Osteoblast (primary cell): Measurements from ENCODE around the gene AGBL4. TPM values are rescaled to one million over a fixed set of nuclear protein-coding genes. Genes with fewer than 3 reads are reported as not detected.

Experiments used
- DNase-seq: peaks from one replicate; pipeline ENCODE4 v3.0.0; 2011; ENCODE audit warnings: low spot score, mixed read lengths; ENCODE audit not compliant: insufficient read length; ENCODE audit errors: missing footprints
- H2AFZ ChIP-seq: 2 replicates; pipeline ENCODE4 v1.6.0; 2011; ENCODE audit warnings: mild to moderate bottlenecking, low read length
- H3K27ac ChIP-seq: 2 replicates; pipeline ENCODE4 v1.5.1; 2011; ENCODE audit warnings: mild to moderate bottlenecking, low read depth, low read length, moderate library complexity
- H3K27me3 ChIP-seq: 2 replicates; pipeline ENCODE4 v1.6.0; 2012; ENCODE audit warnings: mild to moderate bottlenecking, control low read depth, inconsistent platforms, low read length, moderate library complexity; ENCODE audit not compliant: insufficient read depth
- H3K36me3 ChIP-seq: 2 replicates; pipeline ENCODE4 v1.5.1; 2011; ENCODE audit warnings: mild to moderate bottlenecking, low read length, control low read depth, moderate library complexity; ENCODE audit not compliant: insufficient read depth
- H3K4me1 ChIP-seq: 2 replicates; pipeline ENCODE4 v1.5.1; 2011; ENCODE audit warnings: mild to moderate bottlenecking, low read length, control low read depth, moderate library complexity; ENCODE audit not compliant: insufficient read depth
- H3K4me2 ChIP-seq: 2 replicates; pipeline ENCODE4 v1.6.0; 2011; ENCODE audit warnings: mild to moderate bottlenecking, low read length; ENCODE audit not compliant: insufficient read depth
- H3K4me3 ChIP-seq: fragments of 200-600 bp; sonication (generic); 3 replicates; pipeline ENCODE4 v1.5.1; 2012; ENCODE audit warnings: mild to moderate bottlenecking, low read length, inconsistent platforms; ENCODE audit not compliant: insufficient read depth
- H3K79me2 ChIP-seq: 2 replicates; pipeline ENCODE4 v1.6.0; 2012; ENCODE audit warnings: mild to moderate bottlenecking, low read length, control low read depth, inconsistent platforms; ENCODE audit not compliant: insufficient read depth
- H3K9me3 ChIP-seq: 2 replicates; pipeline ENCODE4 v1.5.1; 2011; ENCODE audit warnings: low read depth, low read length, control low read depth
- H4K20me1 ChIP-seq: 2 replicates; pipeline ENCODE4 v1.6.0; 2012; ENCODE audit warnings: mild to moderate bottlenecking, low read length, control low read depth; ENCODE audit not compliant: insufficient read depth
- CTCF ChIP-seq: IDR thresholded peaks from 2 replicates; pipeline ENCODE4 v1.5.1; 2011; ENCODE audit warnings: mild to moderate bottlenecking, low read depth, low read length, moderate library complexity; ENCODE audit errors: extremely low read depth
- total RNA-seq: library from RNA; depleted of rRNA; stranded (reverse); fragments of >200 nt; gene quantifications from 2 replicates; pipeline ENCODE4 v1.2.3, GENCODE V29; 2012

Gene AGBL4
- total RNA-seq, 1 donor = not detected

GRCh38 chr1:48844187-48844586 is 1179.6 kb downstream of the AGBL4 start:
- Histone ChIP-seq H3K4me1 (no peaks in the 10 kb centered on the region), H3K9me3 (no peaks in the 10 kb centered on the region), H3K4me2 (no peak overlapping the region), H3K36me3 (no peaks in the 10 kb centered on the region), H3K4me3 (no peak overlapping the region), H2AFZ (no peak overlapping the region), H3K27ac (no peak overlapping the region), H4K20me1 (no peaks in the 10 kb centered on the region), H3K27me3 (peaks cover 7% of the 10 kb centered on the region), H3K79me2 (no peaks in the 10 kb centered on the region)
- TF ChIP-seq CTCF = no peak
- no peak for DNase-seq

- no peaks in the 10 kb centered on the region for H3K79me2 ChIP-seq
- TF ChIP-seq CTCF = no peak
- H3K4me1 ChIP-seq = no peaks in the 10 kb centered on the region
- no peaks in the 10 kb centered on the region for H4K20me1 ChIP-seq
- DNase-seq = no peak
- H2AFZ ChIP-seq = no peak overlapping the region
- no peak overlapping the region for H3K4me3 ChIP-seq
- H3K27me3 ChIP-seq = peaks cover 7% of the 10 kb centered on the region
- no peak overlapping the region for H3K4me2 ChIP-seq
- H3K36me3 ChIP-seq = no peaks in the 10 kb centered on the region
- H3K27ac ChIP-seq = no peak overlapping the region
- H3K9me3 ChIP-seq = no peaks in the 10 kb centered on the region
Measured at GRCh38 chr1:48841966-48842365, 1181.8 kb downstream of the AGBL4 start.

GRCh38 chr1:48841461-48841860 is 1182.3 kb downstream of the AGBL4 start:
- TF ChIP-seq CTCF = no peak
- Histone ChIP-seq H3K79me2 (no peaks in the 10 kb centered on the region), H3K4me2 (no peak overlapping the region), H4K20me1 (no peaks in the 10 kb centered on the region), H3K27ac (no peak overlapping the region), H3K4me3 (no peak overlapping the region), H3K9me3 (no peaks in the 10 kb centered on the region), H2AFZ (no peak overlapping the region), H3K36me3 (no peaks in the 10 kb centered on the region), H3K27me3 (peaks cover 7% of the 10 kb centered on the region), H3K4me1 (no peaks in the 10 kb centered on the region)
- no peak for DNase-seq

GRCh38 chr1:48831120-48831978 is 1192.4 kb downstream of the AGBL4 start:
- H3K4me2 ChIP-seq = no peak overlapping the region
- peaks cover 3% of the 10 kb centered on the region for H3K27me3 ChIP-seq
- no peak overlapping the region for H2AFZ ChIP-seq
- TF ChIP-seq CTCF = no peak
- DNase-seq = no peak
- H3K9me3 ChIP-seq = no peaks in the 10 kb centered on the region
- no peaks in the 10 kb centered on the region for H3K79me2 ChIP-seq
- no peaks in the 10 kb centered on the region for H4K20me1 ChIP-seq
- H3K4me1 ChIP-seq = no peaks in the 10 kb centered on the region
- H3K4me3 ChIP-seq = no peak overlapping the region
- no peaks in the 10 kb centered on the region for H3K36me3 ChIP-seq
- H3K27ac ChIP-seq = no peak overlapping the region
